Measurements from ENCODE around the gene ERRFI1.
"Not testable (repeated sequence)": the region's sequence is repeated elsewhere in the genome, so short reads cannot be mapped to it uniquely, and the experiment has no call there.

ERRFI1 gene

GRCh38 chr1:8026153-8026975, at the start of gene ERRFI1:
TSS of gene ERRFI1 (minus strand) at chr1:8026309. CDS start at chr1:8015619, 10,690 bp downstream.
- DNase-seq = peak; percentile 90

GRCh38 chr1:8075511-8076051, 49.5 kb upstream of the ERRFI1 start:
- no peak for DNase-seq

- no peak for DNase-seq
Observed at GRCh38 chr1:8073112-8073855, 47.2 kb upstream of the ERRFI1 start.

GRCh38 chr1:8070381-8070811, 44.3 kb upstream of the ERRFI1 start:
- no peak for DNase-seq

- DNase-seq = not testable (repeated sequence)
Observed at GRCh38 chr1:8069614-8070320, 43.7 kb upstream of the ERRFI1 start.

- DNase-seq = no peak
Observed at GRCh38 chr1:8065369-8065768, 39.3 kb upstream of the ERRFI1 start.

- no peak for DNase-seq
Observed at GRCh38 chr1:8063298-8064036, 37.4 kb upstream of the ERRFI1 start.

- DNase-seq = no peak
Observed at GRCh38 chr1:8062861-8063260, 36.8 kb upstream of the ERRFI1 start.

- no peak for DNase-seq
Observed at GRCh38 chr1:8061673-8062386, 35.7 kb upstream of the ERRFI1 start.

GRCh38 chr1:8061210-8061609, 35.1 kb upstream of the ERRFI1 start:
- no peak for DNase-seq

GRCh38 chr1:8059161-8059622, 33.1 kb upstream of the ERRFI1 start:
- no peak for DNase-seq

GRCh38 chr1:8057779-8058178, 31.7 kb upstream of the ERRFI1 start:
- not testable (repeated sequence) for DNase-seq

- no peak for DNase-seq
Observed at GRCh38 chr1:8055973-8056372, 29.9 kb upstream of the ERRFI1 start.

- no peak for DNase-seq
Observed at GRCh38 chr1:8053878-8054567, 27.9 kb upstream of the ERRFI1 start.

- DNase-seq = no peak
Observed at GRCh38 chr1:8051650-8052049, 25.5 kb upstream of the ERRFI1 start.

- DNase-seq = not testable (repeated sequence)
Observed at GRCh38 chr1:8049229-8049628, 23.1 kb upstream of the ERRFI1 start.

GRCh38 chr1:8047686-8048445, 21.8 kb upstream of the ERRFI1 start:
- DNase-seq = no peak

GRCh38 chr1:8047112-8047511, 21.0 kb upstream of the ERRFI1 start:
- DNase-seq = no peak

- no peak for DNase-seq
Observed at GRCh38 chr1:8046391-8046790, 20.3 kb upstream of the ERRFI1 start.

GRCh38 chr1:8043621-8044020, 17.5 kb upstream of the ERRFI1 start:
- DNase-seq = no peak
